ENCODE measurements around the gene CLCN5.

DNA sequence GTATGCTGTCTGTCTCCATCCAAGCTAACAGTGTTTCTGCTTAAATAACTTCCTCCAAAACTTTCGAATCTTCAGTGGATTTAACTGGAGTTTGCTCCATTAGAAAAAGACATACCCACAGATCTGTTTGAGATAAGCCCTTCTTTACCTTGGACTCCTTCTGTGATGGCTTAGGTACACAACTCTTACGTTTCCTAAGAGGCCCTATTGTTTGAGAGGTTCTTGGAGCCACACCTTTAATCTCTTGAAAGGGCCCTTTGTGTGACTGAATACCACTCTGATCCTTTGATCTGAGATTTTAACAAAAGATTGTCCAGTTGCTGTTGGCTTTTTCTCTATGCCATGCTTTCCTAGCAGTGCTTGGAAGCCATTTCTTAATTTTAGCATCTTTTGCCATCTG is 185.9 kb downstream of the CLCN5 start:
- TF ChIP-seq, protein P1, sequence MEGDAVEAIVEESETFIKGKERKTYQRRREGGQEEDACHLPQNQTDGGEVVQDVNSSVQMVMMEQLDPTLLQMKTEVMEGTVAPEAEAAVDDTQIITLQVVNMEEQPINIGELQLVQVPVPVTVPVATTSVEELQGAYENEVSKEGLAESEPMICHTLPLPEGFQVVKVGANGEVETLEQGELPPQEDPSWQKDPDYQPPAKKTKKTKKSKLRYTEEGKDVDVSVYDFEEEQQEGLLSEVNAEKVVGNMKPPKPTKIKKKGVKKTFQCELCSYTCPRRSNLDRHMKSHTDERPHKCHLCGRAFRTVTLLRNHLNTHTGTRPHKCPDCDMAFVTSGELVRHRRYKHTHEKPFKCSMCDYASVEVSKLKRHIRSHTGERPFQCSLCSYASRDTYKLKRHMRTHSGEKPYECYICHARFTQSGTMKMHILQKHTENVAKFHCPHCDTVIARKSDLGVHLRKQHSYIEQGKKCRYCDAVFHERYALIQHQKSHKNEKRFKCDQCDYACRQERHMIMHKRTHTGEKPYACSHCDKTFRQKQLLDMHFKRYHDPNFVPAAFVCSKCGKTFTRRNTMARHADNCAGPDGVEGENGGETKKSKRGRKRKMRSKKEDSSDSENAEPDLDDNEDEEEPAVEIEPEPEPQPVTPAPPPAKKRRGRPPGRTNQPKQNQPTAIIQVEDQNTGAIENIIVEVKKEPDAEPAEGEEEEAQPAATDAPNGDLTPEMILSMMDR (conservative IDR thresholded peaks at IDR 0.05 in 1 of 2, IDR thresholded peaks at IDR 0.05 in 1 of 2; ENCODE audit: low read depth in 1 of 2, low read length in 2 of 2) = no peak
- no peak for TF ChIP-seq EZH2 (IDR thresholded peaks at IDR 0.05; ENCODE audit: low read length, missing control alignments)

All from fibroblast of lung (primary cell).